NCI-H1105 treated with DMSO at 0.1 percent for 48 hours (cell line): ENCODE measurements around the gene OBSL1.
A peak's percentile ranks its signal among the peaks of the same experiment; 100 is the strongest.

Source experiments
- DNase-seq: peaks from one replicate; lab custom pipeline; 2025; lab: John Stamatoyannopoulos, UW

OBSL1 gene

GRCh38 chr2:219511547-219512325 lies 59.6 kb downstream of the OBSL1 start:
- peak; percentile 16 for DNase-seq

- no peak for DNase-seq
These were observed 60.7 kb downstream of the OBSL1 start for GRCh38 chr2:219510512-219511135.

- DNase-seq, result peak; percentile 44
These were observed 61.4 kb downstream of the OBSL1 start for GRCh38 chr2:219509780-219510511.

GRCh38 chr2:219508971-219509779 lies 62.2 kb downstream of the OBSL1 start:
- DNase-seq, result peak; percentile 10

GRCh38 chr2:219508444-219508734 lies 63.0 kb downstream of the OBSL1 start:
- no peak for DNase-seq

- DNase-seq, result no peak
These were observed 63.5 kb downstream of the OBSL1 start for GRCh38 chr2:219507581-219508443.

GRCh38 chr2:219506802-219507526 lies 64.4 kb downstream of the OBSL1 start:
- no peak for DNase-seq

GRCh38 chr2:219506153-219506801 lies 65.1 kb downstream of the OBSL1 start:
- no peak for DNase-seq

- no peak for DNase-seq
These were observed 65.8 kb downstream of the OBSL1 start for GRCh38 chr2:219505585-219505984.

- DNase-seq, result no peak
These were observed 68.7 kb downstream of the OBSL1 start for GRCh38 chr2:219502618-219503017.

GRCh38 chr2:219501849-219502248 lies 69.5 kb downstream of the OBSL1 start:
- DNase-seq, result no peak
